ENCODE results near the gene NPFFR2. TPM values are rescaled to one million over a fixed set of nuclear protein-coding genes. Genes with fewer than 3 reads are reported as not detected.

The NPFFR2 gene
- total RNA-seq, 1 donor from 2014 or later: not detected

DNA sequence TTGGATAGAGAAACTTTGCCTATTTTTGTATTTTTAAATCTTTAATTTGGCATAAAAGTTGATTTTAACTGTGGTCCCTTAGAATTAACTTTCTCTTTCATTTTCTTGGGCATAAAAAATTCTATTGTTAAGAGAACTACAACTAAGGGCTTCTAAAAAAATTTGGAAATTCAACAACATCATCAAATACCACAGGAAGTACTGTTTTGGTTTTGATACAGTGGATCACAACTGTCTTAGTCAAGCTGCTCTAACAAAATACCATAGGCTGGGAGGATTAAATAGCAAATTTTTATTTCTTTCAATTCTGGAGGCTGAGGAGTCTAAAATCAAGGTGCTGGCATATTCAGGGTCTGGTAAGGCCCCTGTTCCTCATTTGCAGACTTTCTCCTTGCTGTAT, 19.9 kb upstream of the NPFFR2 start:
- no peak overlapping the region for H3K27ac Mint-ChIP-seq (ENCODE audit: unreplicated experiment)
- DNase-seq (ENCODE audit: low spot score): no peak
- no peaks in the 10 kb centered on the region for H3K4me1 Mint-ChIP-seq (ENCODE audit: low read depth)
- H3K9me3 Mint-ChIP-seq (ENCODE audit: low read depth): no peaks in the 10 kb centered on the region
- TF ChIP-seq, protein P1, sequence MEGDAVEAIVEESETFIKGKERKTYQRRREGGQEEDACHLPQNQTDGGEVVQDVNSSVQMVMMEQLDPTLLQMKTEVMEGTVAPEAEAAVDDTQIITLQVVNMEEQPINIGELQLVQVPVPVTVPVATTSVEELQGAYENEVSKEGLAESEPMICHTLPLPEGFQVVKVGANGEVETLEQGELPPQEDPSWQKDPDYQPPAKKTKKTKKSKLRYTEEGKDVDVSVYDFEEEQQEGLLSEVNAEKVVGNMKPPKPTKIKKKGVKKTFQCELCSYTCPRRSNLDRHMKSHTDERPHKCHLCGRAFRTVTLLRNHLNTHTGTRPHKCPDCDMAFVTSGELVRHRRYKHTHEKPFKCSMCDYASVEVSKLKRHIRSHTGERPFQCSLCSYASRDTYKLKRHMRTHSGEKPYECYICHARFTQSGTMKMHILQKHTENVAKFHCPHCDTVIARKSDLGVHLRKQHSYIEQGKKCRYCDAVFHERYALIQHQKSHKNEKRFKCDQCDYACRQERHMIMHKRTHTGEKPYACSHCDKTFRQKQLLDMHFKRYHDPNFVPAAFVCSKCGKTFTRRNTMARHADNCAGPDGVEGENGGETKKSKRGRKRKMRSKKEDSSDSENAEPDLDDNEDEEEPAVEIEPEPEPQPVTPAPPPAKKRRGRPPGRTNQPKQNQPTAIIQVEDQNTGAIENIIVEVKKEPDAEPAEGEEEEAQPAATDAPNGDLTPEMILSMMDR (IDR thresholded peaks at IDR 0.05): no peak
- H3K27me3 Mint-ChIP-seq (ENCODE audit: low read depth): peaks cover 3% of the 10 kb centered on the region
- H3K36me3 Mint-ChIP-seq (ENCODE audit: low read depth): no peaks in the 10 kb centered on the region
- no peak overlapping the region for H3K4me3 Mint-ChIP-seq (ENCODE audit: unreplicated experiment)

DNA sequence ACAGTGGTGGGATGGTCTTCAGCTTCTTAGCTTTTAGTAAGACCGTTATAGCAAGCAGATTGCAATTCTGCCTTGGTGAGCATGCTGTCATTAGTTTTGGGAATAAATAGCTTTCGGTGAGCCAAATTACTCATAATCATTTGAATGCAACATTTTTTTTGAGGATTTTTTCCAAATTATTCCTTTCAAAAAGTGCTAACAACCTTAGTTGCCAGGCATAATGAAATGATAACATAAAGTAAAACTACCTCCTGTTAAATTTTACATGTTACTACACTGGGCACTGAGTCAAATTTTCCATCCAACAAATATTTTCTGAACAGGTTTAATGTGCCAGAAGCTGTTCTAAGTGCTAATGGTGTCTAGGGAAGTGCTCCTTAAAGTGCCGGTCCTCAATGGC, 15.8 kb upstream of the NPFFR2 start:
- no peak overlapping the region for H3K4me3 Mint-ChIP-seq (ENCODE audit: unreplicated experiment)
- H3K27me3 Mint-ChIP-seq (ENCODE audit: low read depth): peaks cover 3% of the 10 kb centered on the region
- no peaks in the 10 kb centered on the region for H3K4me1 Mint-ChIP-seq (ENCODE audit: low read depth)
- TF ChIP-seq, protein P1 (IDR thresholded peaks at IDR 0.05): no peak
- H3K27ac Mint-ChIP-seq (ENCODE audit: unreplicated experiment): no peak overlapping the region
- H3K36me3 Mint-ChIP-seq (ENCODE audit: low read depth): no peaks in the 10 kb centered on the region
- DNase-seq (ENCODE audit: low spot score): no peak
- no peaks in the 10 kb centered on the region for H3K9me3 Mint-ChIP-seq (ENCODE audit: low read depth)

DNA sequence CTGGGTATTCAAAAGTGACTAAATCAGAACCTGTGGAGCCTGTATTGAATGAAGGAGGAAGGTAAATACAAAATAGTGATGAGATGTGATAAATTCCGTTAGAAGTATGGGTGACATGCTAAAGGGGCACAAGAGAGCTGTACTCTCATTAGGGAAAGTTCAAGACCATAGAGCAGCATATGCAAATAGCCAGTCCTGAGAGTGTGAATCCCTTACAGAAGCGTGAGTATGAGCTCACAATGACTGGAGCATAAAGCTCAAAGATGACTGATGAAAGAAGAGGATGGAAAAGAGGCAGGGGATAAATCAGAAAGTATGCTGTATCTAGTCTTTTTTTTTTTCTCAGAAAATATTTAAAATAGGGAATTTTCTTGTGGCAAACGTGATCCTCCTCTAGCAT, 12.1 kb upstream of the NPFFR2 start:
- H3K27ac Mint-ChIP-seq (ENCODE audit: unreplicated experiment): no peak overlapping the region
- no peak overlapping the region for H3K4me3 Mint-ChIP-seq (ENCODE audit: unreplicated experiment)
- no peak for DNase-seq (ENCODE audit: low spot score)
- peaks cover 11% of the 10 kb centered on the region for H3K27me3 Mint-ChIP-seq (ENCODE audit: low read depth)
- H3K36me3 Mint-ChIP-seq (ENCODE audit: low read depth): no peaks in the 10 kb centered on the region
- no peaks in the 10 kb centered on the region for H3K4me1 Mint-ChIP-seq (ENCODE audit: low read depth)
- TF ChIP-seq, protein P1 (IDR thresholded peaks at IDR 0.05): no peak
- no peaks in the 10 kb centered on the region for H3K9me3 Mint-ChIP-seq (ENCODE audit: low read depth)

DNA sequence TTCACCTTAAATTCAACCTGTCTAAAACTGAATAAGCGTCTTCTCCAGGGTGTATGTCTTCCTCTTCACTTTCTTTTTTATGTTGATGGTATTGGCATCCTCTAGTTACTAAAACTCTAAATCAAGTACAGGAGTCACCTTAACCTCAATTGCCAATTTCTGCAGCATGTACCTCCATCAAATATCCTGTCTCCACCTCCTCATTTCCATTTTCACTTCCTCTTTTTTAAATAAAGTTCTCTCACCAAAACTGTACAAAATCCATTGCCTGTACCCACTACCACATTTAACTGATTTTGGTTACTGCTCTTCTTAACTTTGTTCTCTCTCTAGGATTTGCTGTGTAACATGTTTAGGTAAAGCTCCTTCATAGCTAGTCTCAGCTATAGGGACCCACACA, 9.2 kb upstream of the NPFFR2 start:
- H3K36me3 Mint-ChIP-seq (ENCODE audit: low read depth): no peaks in the 10 kb centered on the region
- no peaks in the 10 kb centered on the region for H3K4me1 Mint-ChIP-seq (ENCODE audit: low read depth)
- DNase-seq (ENCODE audit: low spot score): no peak
- no peaks in the 10 kb centered on the region for H3K9me3 Mint-ChIP-seq (ENCODE audit: low read depth)
- no peak overlapping the region for H3K27ac Mint-ChIP-seq (ENCODE audit: unreplicated experiment)
- no peak overlapping the region for H3K4me3 Mint-ChIP-seq (ENCODE audit: unreplicated experiment)
- peaks cover 18% of the 10 kb centered on the region for H3K27me3 Mint-ChIP-seq (ENCODE audit: low read depth)
- TF ChIP-seq, protein P1 (IDR thresholded peaks at IDR 0.05): no peak

DNA sequence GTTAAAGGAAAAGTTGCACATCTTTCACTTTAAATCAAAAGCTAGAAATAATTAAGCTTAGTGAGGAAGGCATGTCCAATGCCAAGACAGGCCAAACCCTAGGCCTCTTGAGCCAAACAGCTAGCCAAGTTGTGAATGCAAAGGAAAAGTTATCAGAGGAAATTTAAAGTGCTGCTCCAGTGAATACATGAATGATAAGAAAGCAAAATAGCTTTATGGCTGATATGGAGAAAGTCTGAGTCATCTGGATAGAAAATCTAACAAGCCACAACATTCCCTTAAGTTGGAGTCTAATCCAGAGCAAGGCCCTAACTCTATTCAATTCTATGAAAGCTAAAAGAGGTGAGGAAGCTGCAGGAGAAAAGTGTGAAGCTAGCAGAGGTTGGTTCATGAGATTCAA, 23.8 kb downstream of the NPFFR2 start:
- no peaks in the 10 kb centered on the region for H3K4me1 Mint-ChIP-seq (ENCODE audit: low read depth)
- no peaks in the 10 kb centered on the region for H3K9me3 Mint-ChIP-seq (ENCODE audit: low read depth)
- no peak overlapping the region for H3K27ac Mint-ChIP-seq (ENCODE audit: unreplicated experiment)
- no peak overlapping the region for H3K4me3 Mint-ChIP-seq (ENCODE audit: unreplicated experiment)
- DNase-seq (ENCODE audit: low spot score): no peak
- H3K36me3 Mint-ChIP-seq (ENCODE audit: low read depth): no peaks in the 10 kb centered on the region
- TF ChIP-seq, protein P1 (IDR thresholded peaks at IDR 0.05): no peak
- peaks cover 10% of the 10 kb centered on the region for H3K27me3 Mint-ChIP-seq (ENCODE audit: low read depth)
